ENCODE results near the gene PTPRM.

DNA sequence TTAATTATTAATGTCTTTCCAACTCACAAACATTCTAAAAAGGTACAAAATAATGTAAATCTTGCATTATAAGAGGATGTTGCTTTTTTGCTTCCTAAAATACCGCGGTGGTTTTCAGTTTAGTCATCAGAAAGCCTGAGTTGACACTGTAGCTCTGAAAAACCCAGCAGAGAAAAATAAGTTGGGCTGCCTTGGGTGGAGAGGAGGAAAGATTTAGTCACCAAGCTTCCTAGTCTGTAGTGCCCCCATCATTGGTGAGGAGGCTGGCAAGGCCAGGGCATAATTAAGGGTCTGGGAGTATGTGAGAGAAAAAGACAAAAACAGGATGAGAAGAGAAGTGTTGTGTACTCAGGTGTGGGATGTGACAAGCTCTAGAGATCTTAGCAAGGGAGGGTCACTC lies 5.7 kb downstream of the PTPRM start:
- TF ChIP-seq, protein P1, sequence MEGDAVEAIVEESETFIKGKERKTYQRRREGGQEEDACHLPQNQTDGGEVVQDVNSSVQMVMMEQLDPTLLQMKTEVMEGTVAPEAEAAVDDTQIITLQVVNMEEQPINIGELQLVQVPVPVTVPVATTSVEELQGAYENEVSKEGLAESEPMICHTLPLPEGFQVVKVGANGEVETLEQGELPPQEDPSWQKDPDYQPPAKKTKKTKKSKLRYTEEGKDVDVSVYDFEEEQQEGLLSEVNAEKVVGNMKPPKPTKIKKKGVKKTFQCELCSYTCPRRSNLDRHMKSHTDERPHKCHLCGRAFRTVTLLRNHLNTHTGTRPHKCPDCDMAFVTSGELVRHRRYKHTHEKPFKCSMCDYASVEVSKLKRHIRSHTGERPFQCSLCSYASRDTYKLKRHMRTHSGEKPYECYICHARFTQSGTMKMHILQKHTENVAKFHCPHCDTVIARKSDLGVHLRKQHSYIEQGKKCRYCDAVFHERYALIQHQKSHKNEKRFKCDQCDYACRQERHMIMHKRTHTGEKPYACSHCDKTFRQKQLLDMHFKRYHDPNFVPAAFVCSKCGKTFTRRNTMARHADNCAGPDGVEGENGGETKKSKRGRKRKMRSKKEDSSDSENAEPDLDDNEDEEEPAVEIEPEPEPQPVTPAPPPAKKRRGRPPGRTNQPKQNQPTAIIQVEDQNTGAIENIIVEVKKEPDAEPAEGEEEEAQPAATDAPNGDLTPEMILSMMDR (IDR thresholded peaks at IDR 0.05) = no peak
- TF ChIP-seq, protein P2, sequence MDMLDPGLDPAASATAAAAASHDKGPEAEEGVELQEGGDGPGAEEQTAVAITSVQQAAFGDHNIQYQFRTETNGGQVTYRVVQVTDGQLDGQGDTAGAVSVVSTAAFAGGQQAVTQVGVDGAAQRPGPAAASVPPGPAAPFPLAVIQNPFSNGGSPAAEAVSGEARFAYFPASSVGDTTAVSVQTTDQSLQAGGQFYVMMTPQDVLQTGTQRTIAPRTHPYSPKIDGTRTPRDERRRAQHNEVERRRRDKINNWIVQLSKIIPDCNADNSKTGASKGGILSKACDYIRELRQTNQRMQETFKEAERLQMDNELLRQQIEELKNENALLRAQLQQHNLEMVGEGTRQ (CRISPR knock-in tag; IDR thresholded peaks at IDR 0.05) = no peak
